MM.1S (cell line): ENCODE results near the gene ZBTB7C.

ENCODE experiments used
- DNase-seq: peaks from one replicate; pipeline ENCODE4 v3.0.0-alpha.2; 2015
- H2AFZ ChIP-seq: fragments of 300-600 bp; sonication (generic); 2 replicates; pipeline ENCODE4 v1.6.0; 2016; ENCODE audit warnings: antibody characterized with exemption, low read length
- H3F3A ChIP-seq: fragments of 300-600 bp; sonication (generic); 2 replicates; pipeline ENCODE4 v1.6.1; 2016; ENCODE audit warnings: mild to moderate bottlenecking, antibody characterized with exemption, low read length, moderate library complexity, mixed read lengths; ENCODE audit not compliant: insufficient read depth
- H3K27ac ChIP-seq: fragments of 300-600 bp; sonication (generic); 2 replicates; pipeline ENCODE4 v1.5.1; 2016; ENCODE audit warnings: mild to moderate bottlenecking, low read length
- H3K27me3 ChIP-seq: fragments of 300-600 bp; sonication (generic); replicated peaks from 2 replicates; pipeline ENCODE4 v1.6.0; 2016; ENCODE audit warnings: low read length; ENCODE audit not compliant: insufficient read depth
- H3K36me3 ChIP-seq: fragments of 300-600 bp; sonication (generic); replicated peaks from 2 replicates; pipeline ENCODE4 v1.6.1; 2016; ENCODE audit warnings: mild to moderate bottlenecking, low read length, mixed read lengths; ENCODE audit not compliant: insufficient read depth
- H3K4me1 ChIP-seq: fragments of 300-600 bp; sonication (generic); 2 replicates; pipeline ENCODE4 v1.6.1; 2016; ENCODE audit warnings: low read length, mixed read lengths
- H3K4me2 ChIP-seq: fragments of 300-600 bp; sonication (generic); 2 replicates; pipeline ENCODE4 v1.6.0; 2016; ENCODE audit warnings: low read depth, low read length
- H3K4me3 ChIP-seq: fragments of 300-600 bp; sonication (generic); 2 replicates; pipeline ENCODE4 v1.5.1; 2016; ENCODE audit warnings: low read length, mixed read lengths
- H3K79me2 ChIP-seq: fragments of 300-600 bp; sonication (generic); 2 replicates; pipeline ENCODE4 v1.6.1; 2016; ENCODE audit warnings: mixed run types, low read length, mixed read lengths
- H3K9ac ChIP-seq: fragments of 300-600 bp; sonication (generic); 2 replicates; pipeline ENCODE4 v1.6.1; 2016; ENCODE audit warnings: low read length, mixed read lengths
- H3K9me2 ChIP-seq: fragments of 300-600 bp; sonication (generic); replicated peaks from 2 replicates; pipeline ENCODE4 v1.6.1; 2016; ENCODE audit warnings: mild to moderate bottlenecking, low read length, mixed read lengths; ENCODE audit not compliant: insufficient read depth
- H3K9me3 ChIP-seq: fragments of 300-600 bp; sonication (generic); replicated peaks from 2 replicates; pipeline ENCODE4 v1.6.1; 2016; ENCODE audit warnings: mild to moderate bottlenecking, low read length, mixed read lengths; ENCODE audit not compliant: insufficient read depth
- H4K20me1 ChIP-seq: fragments of 300-600 bp; sonication (generic); 2 replicates; pipeline ENCODE4 v1.6.1; 2016; ENCODE audit warnings: mild to moderate bottlenecking, low read length, moderate library complexity, mixed read lengths; ENCODE audit not compliant: insufficient read depth
- EZH2 ChIP-seq: fragments of 300-600 bp; sonication (generic); optimal IDR thresholded peaks from 2 replicates; pipeline ENCODE3; 2017; ENCODE audit warnings: low read depth, mild to moderate bottlenecking, antibody characterized with exemption, low read length, mixed read lengths
- EZH2phosphoT487 ChIP-seq: fragments of 300-600 bp; sonication (generic); IDR thresholded peaks from 2 replicates; pipeline ENCODE4 v1.6.1; 2018; ENCODE audit warnings: antibody characterized with exemption, low read length
- TF ChIP-seq, protein P1 (sequence below): fragments of 300-600 bp; sonication (generic); IDR thresholded peaks from 2 replicates; pipeline ENCODE4 v1.5.1; 2016; ENCODE audit warnings: antibody characterized with exemption, low read length, mixed read lengths

ZBTB7C gene

DNA sequence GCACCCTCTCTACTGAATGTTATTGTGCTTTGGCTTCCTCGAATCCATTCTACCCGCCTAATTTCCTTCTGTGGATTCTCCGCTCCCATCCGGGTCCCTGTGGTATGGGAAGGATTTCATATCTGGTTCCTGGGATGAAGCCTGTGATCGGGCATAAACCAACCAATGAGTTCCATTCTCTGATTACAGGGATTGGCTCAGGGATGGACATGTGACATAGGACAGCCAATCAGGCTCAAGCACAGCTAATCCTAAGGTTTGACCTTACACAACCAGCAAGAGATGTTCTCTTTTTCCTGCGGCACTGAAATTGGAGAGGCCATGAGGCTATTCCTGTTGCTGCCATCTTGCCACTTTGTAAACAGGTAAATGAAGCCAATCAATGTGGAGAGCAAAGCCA, 310.6 kb downstream of the ZBTB7C start:
- no peaks in the 10 kb centered on the region for H4K20me1 ChIP-seq
- H3K27ac ChIP-seq, result no peak overlapping the region
- H3K9me3 ChIP-seq, result no peaks in the 10 kb centered on the region
- no peaks in the 10 kb centered on the region for H3K4me1 ChIP-seq
- no peaks in the 10 kb centered on the region for H3K9me2 ChIP-seq
- no peak for DNase-seq
- H3K4me3 ChIP-seq, result no peak overlapping the region
- no peak overlapping the region for H2AFZ ChIP-seq
- no peak overlapping the region for H3K4me2 ChIP-seq
- no peaks in the 10 kb centered on the region for H3F3A ChIP-seq
- no peak overlapping the region for H3K9ac ChIP-seq
- H3K79me2 ChIP-seq, result no peaks in the 10 kb centered on the region
- H3K27me3 ChIP-seq, result no peaks in the 10 kb centered on the region
- TF ChIP-seq EZH2 (no peak), EZH2phosphoT487 (no peak)
- TF ChIP-seq, protein P1, sequence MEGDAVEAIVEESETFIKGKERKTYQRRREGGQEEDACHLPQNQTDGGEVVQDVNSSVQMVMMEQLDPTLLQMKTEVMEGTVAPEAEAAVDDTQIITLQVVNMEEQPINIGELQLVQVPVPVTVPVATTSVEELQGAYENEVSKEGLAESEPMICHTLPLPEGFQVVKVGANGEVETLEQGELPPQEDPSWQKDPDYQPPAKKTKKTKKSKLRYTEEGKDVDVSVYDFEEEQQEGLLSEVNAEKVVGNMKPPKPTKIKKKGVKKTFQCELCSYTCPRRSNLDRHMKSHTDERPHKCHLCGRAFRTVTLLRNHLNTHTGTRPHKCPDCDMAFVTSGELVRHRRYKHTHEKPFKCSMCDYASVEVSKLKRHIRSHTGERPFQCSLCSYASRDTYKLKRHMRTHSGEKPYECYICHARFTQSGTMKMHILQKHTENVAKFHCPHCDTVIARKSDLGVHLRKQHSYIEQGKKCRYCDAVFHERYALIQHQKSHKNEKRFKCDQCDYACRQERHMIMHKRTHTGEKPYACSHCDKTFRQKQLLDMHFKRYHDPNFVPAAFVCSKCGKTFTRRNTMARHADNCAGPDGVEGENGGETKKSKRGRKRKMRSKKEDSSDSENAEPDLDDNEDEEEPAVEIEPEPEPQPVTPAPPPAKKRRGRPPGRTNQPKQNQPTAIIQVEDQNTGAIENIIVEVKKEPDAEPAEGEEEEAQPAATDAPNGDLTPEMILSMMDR, result no peak
- no peaks in the 10 kb centered on the region for H3K36me3 ChIP-seq

DNA sequence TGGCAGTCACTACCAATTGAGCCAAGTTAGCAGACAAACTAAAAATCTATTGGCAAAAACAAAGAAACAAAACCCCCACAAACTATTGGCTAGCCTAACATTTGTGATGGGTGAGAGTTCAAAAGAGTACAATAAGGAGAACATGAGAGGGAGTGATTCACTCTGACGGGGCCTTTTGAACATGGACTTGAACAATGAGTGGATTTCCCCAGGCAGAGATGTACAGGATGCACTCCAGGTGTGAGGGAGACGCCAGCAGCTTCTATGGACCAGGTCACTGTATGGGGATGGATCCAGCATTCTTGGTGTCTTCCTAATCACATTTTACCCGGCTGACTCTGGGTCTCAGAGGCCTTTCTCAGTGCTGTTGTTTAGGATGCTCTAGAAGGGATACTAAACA, 311.2 kb downstream of the ZBTB7C start:
- H3K9me2 ChIP-seq, result no peaks in the 10 kb centered on the region
- no peak overlapping the region for H3K4me3 ChIP-seq
- no peaks in the 10 kb centered on the region for H4K20me1 ChIP-seq
- no peaks in the 10 kb centered on the region for H3K4me1 ChIP-seq
- TF ChIP-seq EZH2 (no peak), EZH2phosphoT487 (no peak)
- TF ChIP-seq, protein P1, result no peak
- no peak overlapping the region for H3K27ac ChIP-seq
- no peaks in the 10 kb centered on the region for H3K36me3 ChIP-seq
- no peaks in the 10 kb centered on the region for H3K79me2 ChIP-seq
- H3F3A ChIP-seq, result no peaks in the 10 kb centered on the region
- no peak for DNase-seq
- H3K27me3 ChIP-seq, result no peaks in the 10 kb centered on the region
- H3K9ac ChIP-seq, result no peak overlapping the region
- no peaks in the 10 kb centered on the region for H3K9me3 ChIP-seq
- H2AFZ ChIP-seq, result no peak overlapping the region
- H3K4me2 ChIP-seq, result no peak overlapping the region

DNA sequence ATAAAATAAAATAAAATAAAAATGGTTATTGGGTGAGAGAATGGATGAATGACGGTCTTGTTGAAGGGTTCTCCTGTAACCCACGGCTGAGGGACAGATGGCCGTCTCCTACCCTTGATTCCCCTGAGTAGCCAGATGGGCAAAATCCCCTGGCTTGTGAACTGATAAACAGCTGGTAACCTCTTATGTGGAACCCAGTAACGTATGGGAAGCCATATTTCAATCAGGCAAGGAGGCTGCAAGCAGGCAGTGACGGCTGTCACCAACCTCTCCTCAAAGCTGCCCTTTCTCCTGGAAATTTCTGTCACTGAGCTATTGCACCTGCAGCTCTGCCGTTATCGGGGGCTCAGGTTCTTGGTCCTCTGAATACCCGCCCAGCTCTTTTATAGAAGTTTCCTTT, 313.5 kb downstream of the ZBTB7C start:
- no peak overlapping the region for H3K4me3 ChIP-seq
- H3F3A ChIP-seq, result no peaks in the 10 kb centered on the region
- H3K9me3 ChIP-seq, result no peaks in the 10 kb centered on the region
- H3K4me1 ChIP-seq, result no peaks in the 10 kb centered on the region
- no peak overlapping the region for H3K27ac ChIP-seq
- DNase-seq, result no peak
- no peak overlapping the region for H3K4me2 ChIP-seq
- H4K20me1 ChIP-seq, result no peaks in the 10 kb centered on the region
- H3K36me3 ChIP-seq, result no peaks in the 10 kb centered on the region
- H3K27me3 ChIP-seq, result no peaks in the 10 kb centered on the region
- no peak overlapping the region for H3K9ac ChIP-seq
- H2AFZ ChIP-seq, result no peak overlapping the region
- no peaks in the 10 kb centered on the region for H3K9me2 ChIP-seq
- no peaks in the 10 kb centered on the region for H3K79me2 ChIP-seq
- TF ChIP-seq, protein P1, result no peak
- TF ChIP-seq EZH2phosphoT487 (no peak), EZH2 (no peak)
